Stimulated activated CD8-positive, alpha-beta memory T cell treated with anti-CD3 and anti-CD28 coated beads, Interleukin-15, amount 100 ng/mL, for 4 hours (primary cell): Measurements from ENCODE around the gene RHOF.

Experiments used
- DNase-seq, 2 donors: peaks; one replicate each; pipeline ENCODE4 v3.0.0-alpha.2; 2020; ENCODE audit warnings: low read depth in 2 of 2

The RHOF gene

GRCh38 chr12:121804417-121805111 lies 11.1 kb upstream of the RHOF start:
- DNase-seq = peak in 1 of 2 donors; percentile 50

GRCh38 chr12:121803861-121804416 lies 10.5 kb upstream of the RHOF start, which contains the start of gene SETD1B:
SETD1B (plus strand) TSS chr12:121804009; CDS start chr12:121804738, 729 bp downstream.
- DNase-seq = no peak

GRCh38 chr12:121802843-121803698 lies 9.6 kb upstream of the RHOF start:
- DNase-seq = peak; percentile 71 to 76

GRCh38 chr12:121802485-121802842 lies 9.0 kb upstream of the RHOF start:
- no peak for DNase-seq

GRCh38 chr12:121801595-121802484 lies 8.4 kb upstream of the RHOF start:
- no peak for DNase-seq

- DNase-seq = peak in 1 of 2 donors; percentile 39
Measured at GRCh38 chr12:121800694-121801594, 7.5 kb upstream of the RHOF start.

GRCh38 chr12:121799842-121800693 lies 6.6 kb upstream of the RHOF start:
- peak in 1 of 2 donors; percentile 67 for DNase-seq

GRCh38 chr12:121799156-121799841 lies 5.8 kb upstream of the RHOF start:
- DNase-seq = no peak

GRCh38 chr12:121798787-121799155 lies 5.3 kb upstream of the RHOF start:
- DNase-seq = no peak

GRCh38 chr12:121797937-121798786 lies 4.7 kb upstream of the RHOF start:
- DNase-seq = no peak

GRCh38 chr12:121796855-121797751 lies 3.6 kb upstream of the RHOF start:
- DNase-seq = no peak

- DNase-seq = peak in 1 of 2 donors; percentile 58
Measured at GRCh38 chr12:121795034-121795968, 1.8 kb upstream of the RHOF start.

- DNase-seq = no peak
Measured at GRCh38 chr12:121794534-121795033, 1.1 kb upstream of the RHOF start.

GRCh38 chr12:121793838-121794533 lies 498 bp upstream of the RHOF start:
- DNase-seq = peak; percentile 86 to 91
